ENCODE measurements around the gene SIGLEC7.

GRCh38 chr19:51143486-51143885, 1.4 kb downstream of the SIGLEC7 start:
- TF ChIP-seq, protein P1, sequence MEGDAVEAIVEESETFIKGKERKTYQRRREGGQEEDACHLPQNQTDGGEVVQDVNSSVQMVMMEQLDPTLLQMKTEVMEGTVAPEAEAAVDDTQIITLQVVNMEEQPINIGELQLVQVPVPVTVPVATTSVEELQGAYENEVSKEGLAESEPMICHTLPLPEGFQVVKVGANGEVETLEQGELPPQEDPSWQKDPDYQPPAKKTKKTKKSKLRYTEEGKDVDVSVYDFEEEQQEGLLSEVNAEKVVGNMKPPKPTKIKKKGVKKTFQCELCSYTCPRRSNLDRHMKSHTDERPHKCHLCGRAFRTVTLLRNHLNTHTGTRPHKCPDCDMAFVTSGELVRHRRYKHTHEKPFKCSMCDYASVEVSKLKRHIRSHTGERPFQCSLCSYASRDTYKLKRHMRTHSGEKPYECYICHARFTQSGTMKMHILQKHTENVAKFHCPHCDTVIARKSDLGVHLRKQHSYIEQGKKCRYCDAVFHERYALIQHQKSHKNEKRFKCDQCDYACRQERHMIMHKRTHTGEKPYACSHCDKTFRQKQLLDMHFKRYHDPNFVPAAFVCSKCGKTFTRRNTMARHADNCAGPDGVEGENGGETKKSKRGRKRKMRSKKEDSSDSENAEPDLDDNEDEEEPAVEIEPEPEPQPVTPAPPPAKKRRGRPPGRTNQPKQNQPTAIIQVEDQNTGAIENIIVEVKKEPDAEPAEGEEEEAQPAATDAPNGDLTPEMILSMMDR (IDR thresholded peaks at IDR 0.05) = no peak
- TF ChIP-seq POLR2A (IDR thresholded peaks at IDR 0.05) = no peak
- no peak for TF ChIP-seq EP300 (IDR thresholded peaks at IDR 0.05)
